ENCODE measurements around the gene PRODH2.
"Not testable (repeated sequence)": the region's sequence is repeated elsewhere in the genome, so short reads cannot be mapped to it uniquely, and the experiment has no call there.

Gene PRODH2

DNA sequence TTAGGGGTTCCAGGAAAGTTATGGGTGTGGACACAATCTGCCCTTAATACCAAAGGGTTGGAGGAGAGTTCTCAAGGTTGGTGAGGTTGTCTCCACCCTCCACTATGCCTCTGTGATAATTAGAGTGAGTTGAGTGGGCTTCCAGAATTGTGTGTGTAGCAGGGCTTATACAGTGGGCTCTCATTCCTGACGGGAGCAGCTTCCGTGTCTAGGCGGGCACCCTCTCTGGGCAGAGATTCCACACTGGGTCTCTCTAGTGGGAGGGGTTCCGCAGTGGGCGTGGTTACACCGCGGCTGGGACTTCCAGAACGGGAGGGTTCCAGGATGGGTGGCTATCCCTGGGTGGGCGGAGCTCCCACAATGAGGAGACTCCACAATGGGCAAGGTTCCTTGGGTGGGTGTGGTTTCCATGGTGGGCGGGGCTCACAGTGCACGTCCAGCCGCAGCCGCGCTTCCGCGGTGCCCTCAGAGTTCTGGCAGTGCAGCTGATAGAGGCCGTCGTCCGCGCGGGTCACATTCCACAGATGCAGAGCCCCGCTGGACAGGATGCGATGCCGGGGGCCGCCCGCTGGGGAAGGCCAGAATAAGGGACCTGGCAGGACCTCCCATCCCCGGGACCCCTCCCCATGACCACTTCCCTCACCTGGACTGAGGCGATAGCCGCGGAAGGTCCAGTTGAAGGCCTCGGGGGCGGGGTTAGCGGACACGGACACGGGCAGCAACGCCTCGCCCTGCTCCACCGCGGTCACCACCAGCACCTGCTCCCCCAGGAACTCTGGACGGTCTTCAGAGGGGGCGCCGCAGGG is 31.2 kb upstream of the PRODH2 start:
- no peak for DNase-seq (ENCODE audit: low read depth in 2 of 2)

DNA sequence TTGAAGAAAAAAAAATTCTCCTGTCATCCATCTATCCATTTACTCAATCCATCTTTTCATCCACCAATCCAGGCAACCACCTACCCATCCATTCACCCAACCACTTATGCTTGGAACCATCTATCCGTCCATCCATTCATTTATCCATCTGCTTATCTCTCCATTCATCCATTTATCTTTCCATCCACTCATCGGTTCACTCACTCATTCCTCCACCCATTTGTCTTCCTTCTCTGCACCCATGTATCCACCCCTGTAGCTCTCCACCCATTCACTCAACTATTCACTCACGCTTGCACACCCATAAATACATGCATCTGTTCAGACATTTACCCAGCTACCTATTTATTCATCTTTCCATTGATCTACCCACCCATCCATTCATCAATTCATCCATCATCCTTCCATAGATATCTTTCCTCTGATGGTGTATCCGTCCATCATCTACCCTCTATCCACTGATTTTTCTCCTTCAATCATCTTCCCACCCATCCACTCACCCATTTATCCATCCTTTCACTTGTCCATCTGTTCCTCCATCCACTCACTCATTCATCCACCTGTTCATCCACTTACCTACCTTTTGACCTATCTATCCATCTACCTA is 30.1 kb upstream of the PRODH2 start:
- no peak for DNase-seq (ENCODE audit: low read depth in 2 of 2)

GRCh38 chr19:35841961-35842595 is 29.4 kb upstream of the PRODH2 start:
- DNase-seq (ENCODE audit: low read depth in 2 of 2): no peak

DNA sequence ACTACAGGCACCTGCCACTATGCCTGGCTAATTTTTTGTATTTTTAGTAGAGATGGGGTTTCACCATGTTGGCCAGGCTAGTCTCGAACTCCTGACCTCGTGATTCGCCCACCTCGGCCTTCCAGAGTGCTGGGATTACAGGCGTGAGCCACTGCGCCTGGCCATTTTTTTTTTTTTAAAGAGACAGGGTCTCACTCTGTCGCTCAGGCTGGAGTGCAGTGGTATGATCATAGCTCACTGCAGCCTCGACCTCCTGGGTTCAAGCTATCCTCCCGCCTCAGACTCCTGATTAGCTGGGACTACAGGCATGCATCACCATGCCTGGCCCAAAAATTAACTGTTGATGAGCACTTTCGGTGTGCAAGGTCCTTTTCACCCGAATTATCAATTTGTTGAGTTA is 23.5 kb upstream of the PRODH2 start:
- DNase-seq (ENCODE audit: low read depth in 2 of 2): not testable (repeated sequence)

GRCh38 chr19:35833972-35834371 is 21.3 kb upstream of the PRODH2 start:
- DNase-seq (ENCODE audit: low read depth in 2 of 2): no peak

DNA sequence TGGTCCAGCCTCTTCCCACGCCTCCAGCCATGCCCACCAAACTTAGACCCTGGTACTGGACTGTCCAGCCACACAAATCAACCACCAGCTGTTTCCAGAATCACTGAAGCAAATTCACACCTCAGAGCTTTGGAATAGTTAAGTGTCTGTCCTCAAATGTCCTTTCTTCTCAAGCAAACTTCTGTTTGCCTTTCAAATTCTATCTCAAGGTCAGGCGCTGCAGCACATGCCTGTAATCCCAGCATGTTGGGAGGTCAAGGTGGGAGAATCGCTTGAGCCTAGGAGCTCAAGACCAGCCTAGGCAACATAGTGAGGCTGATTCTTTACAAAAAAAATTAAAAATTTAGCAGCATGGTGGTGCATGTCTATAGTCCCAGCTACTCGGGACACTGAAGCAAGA is 19.4 kb upstream of the PRODH2 start:
- DNase-seq (ENCODE audit: low read depth in 2 of 2): no peak

DNA sequence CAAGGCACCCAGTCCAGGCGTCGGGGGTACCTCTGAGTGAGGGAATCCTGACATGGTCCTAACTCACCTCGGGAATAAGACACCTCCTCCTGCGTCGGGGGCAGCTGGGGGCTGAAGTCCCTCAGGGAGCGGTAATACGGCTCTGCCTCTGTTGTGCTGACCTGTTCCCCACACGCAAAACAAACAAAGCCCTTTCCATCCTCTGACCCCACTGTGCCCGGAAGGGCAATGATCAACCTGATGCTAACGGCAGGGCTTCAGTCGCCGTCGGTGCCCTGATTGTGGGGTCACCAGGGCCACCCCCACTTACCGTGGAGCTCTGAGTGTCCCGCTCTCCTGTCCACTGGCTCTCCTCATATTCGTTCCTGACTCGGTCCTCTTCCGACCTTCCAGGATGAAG is 18.3 kb upstream of the PRODH2 start:
- no peak for DNase-seq (ENCODE audit: low read depth in 2 of 2)

DNA sequence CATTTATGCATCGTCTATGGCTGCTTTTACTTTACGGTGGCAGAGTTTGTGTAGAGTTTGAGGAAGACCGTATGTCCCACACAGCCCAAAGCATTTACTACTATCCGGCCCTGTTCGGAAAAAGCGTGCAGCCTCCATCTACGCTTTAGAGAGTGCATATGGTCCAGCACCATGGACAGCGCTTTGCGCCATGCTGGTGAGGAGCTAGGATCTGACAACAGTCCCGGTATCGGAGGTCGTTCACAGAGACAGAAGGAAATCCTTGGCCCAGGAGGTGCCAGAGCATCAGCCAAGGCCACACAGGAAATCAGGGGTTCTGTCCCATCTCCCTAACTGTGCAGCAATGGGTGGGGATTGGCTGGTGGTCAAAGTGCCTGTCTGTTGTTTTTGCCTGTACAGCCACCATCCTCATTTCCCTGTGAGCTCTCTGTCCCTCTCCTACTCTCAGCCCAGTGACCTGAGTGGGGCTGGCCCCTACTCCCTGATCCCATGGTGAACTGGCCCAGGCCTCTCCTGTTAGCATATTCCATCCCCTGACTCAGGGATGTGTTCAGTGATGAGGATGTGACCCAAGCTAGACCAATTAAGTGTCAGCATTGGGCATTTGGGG is 16.2 kb upstream of the PRODH2 start:
- no peak for DNase-seq (ENCODE audit: low read depth in 2 of 2)

DNA sequence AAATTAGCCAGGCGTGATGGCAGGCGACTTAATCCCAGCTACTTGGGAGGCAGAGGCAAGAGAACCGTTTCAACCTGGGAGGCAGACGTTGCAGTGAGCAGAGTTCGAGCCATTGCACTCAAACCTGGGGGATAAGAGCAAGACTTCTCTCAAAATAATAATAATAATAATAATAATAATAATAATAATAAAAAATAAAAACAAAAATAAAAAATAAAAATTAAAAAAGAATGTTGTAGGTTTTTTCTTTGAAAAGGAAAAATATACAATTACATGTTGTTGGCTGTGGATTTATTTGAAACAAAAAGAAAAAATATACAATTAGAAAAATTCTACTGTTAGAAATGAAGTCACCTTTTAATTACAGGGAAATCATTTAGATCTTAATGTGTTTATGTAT is 11.5 kb upstream of the PRODH2 start:
- no peak for DNase-seq (ENCODE audit: low read depth in 2 of 2)

DNA sequence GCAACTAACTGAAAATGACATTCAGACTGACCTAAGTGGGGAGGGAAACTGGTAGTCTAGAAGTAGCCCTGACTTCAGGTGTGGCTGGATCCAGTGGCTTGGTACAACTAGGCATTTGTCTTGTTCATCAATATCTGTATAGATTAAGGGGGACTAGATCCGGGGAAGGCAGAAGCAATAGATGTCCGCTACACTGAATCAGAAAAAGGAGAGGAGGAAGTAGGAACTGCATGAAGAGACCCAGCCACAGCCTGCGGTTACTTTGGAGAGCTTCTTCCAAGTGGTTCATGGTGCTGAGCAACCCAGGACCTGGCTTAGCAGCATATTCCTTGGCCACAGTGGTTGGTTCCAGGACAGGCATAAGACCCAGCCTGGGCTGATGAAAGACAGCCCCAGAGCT is 9.9 kb upstream of the PRODH2 start:
- DNase-seq (ENCODE audit: low read depth in 2 of 2): no peak

DNA sequence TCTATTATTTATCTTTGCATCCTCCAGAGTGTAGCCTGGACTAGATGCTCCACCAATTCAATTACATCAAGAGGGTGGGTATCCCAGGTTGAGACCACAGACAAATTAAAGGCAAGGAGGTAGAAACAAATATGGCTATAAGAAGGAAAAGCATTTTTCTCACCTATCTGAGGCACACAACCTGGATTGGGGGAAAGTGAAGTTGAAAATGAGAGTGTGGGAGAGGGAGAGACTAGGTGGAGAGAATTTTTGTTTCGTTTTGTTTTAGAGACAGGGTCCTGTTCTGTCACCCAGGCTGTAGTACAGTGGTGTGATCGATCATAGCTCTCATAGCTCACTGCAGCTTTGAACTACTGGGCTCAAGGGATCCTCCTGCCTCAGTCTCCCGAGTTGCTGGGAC is 5.8 kb upstream of the PRODH2 start:
- no peak for DNase-seq (ENCODE audit: low read depth in 2 of 2)

- DNase-seq (ENCODE audit: low read depth in 2 of 2): no peak
Measured at GRCh38 chr19:35816846-35817245, 4.2 kb upstream of the PRODH2 start.

GRCh38 chr19:35816262-35816661 is 3.6 kb upstream of the PRODH2 start:
- no peak for DNase-seq (ENCODE audit: low read depth in 2 of 2)

- no peak for DNase-seq (ENCODE audit: low read depth in 2 of 2)
Measured at GRCh38 chr19:35813043-35813890, 622 bp upstream of the PRODH2 start.

- no peak for DNase-seq (ENCODE audit: low read depth in 2 of 2)
Measured at GRCh38 chr19:35811317-35812219, 1.1 kb downstream of the PRODH2 start.

DNA sequence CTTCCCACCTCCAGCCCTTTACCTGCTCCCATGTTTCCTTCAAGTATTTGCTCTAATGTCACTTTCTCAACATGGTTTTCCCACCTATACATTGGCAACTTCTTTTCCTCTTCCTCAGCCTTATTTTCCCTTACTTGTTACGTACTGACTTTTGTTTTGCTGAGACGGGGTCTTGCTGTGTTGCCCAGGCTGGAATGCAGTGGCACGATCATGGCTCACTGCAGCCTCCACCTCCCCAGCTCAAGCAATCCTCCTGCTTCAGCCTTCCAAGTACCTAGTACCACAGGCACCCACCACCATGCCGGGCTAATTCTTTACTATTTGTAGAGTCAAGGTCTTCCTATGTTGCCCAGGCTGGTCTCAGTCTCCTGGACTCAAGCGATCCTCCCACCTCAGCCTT is 5.0 kb downstream of the PRODH2 start:
- no peak for DNase-seq (ENCODE audit: low read depth in 2 of 2)

GRCh38 chr19:35806597-35806996 is 6.0 kb downstream of the PRODH2 start:
- no peak for DNase-seq (ENCODE audit: low read depth in 2 of 2)

- DNase-seq (ENCODE audit: low read depth in 2 of 2): no peak
Measured at GRCh38 chr19:35805526-35806102, 7.0 kb downstream of the PRODH2 start.

GRCh38 chr19:35801828-35802227 is 10.8 kb downstream of the PRODH2 start:
- DNase-seq (ENCODE audit: low read depth in 2 of 2): no peak

- no peak for DNase-seq (ENCODE audit: low read depth in 2 of 2)
Measured at GRCh38 chr19:35797663-35798062, 15.0 kb downstream of the PRODH2 start.

Data from stimulated activated CD8-positive, alpha-beta memory T cell treated with anti-CD3 and anti-CD28 coated beads, Interleukin-15, amount 100 ng/mL, for 4 hours (primary cell).